ENCODE measurements around the gene MED6. TPM values are rescaled to one million over a fixed set of nuclear protein-coding genes. Genes with fewer than 3 reads are reported as not detected.

MED6 gene
- total RNA-seq, 1 experiment from 2014 or later: 55.3 TPM

DNA sequence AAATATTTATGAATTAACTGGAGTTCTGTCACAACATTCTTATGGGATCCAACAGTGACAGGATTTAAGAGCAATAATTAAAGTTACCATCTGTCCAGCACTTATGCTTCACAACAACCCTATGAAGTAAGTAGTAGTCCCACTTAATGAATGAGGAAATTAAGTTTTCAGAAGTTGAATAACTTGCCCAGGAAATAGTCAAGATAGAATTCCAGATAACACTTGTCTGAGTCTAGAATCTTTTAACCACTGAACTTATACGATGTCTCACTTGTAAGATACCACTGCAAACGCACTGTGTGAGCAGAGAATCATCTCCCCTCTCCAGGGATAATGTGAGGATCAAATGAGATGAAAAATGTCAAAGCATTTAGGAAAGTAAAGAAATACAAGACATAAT, 38.0 kb upstream of the MED6 start:
- Histone ChIP-seq H3K9ac (ENCODE audit: extremely low read depth, insufficient read length, low read length) (no peak overlapping the region), H3K27me3 (ENCODE audit: insufficient read depth, low read length) (no peaks in the 10 kb centered on the region), H2AK5ac (ENCODE audit: insufficient read length, low read length) (no peak overlapping the region), H4K5ac (ENCODE audit: insufficient read length, low read depth, low read length) (no peak overlapping the region), H3K9me3 (ENCODE audit: control insufficient read depth, low read depth, low read length) (no peaks in the 10 kb centered on the region), H3K27ac (ENCODE audit: insufficient read length, low read depth, low read length) (no peak overlapping the region), H4K91ac (ENCODE audit: insufficient read length, low read depth, low read length) (no peak overlapping the region), H4K8ac (replicated peaks; ENCODE audit: insufficient read length, low read depth, low read length) (no peak overlapping the region), H3K23me2 (ENCODE audit: insufficient read length, low read depth, low read length, poor library complexity, severe bottlenecking) (peaks cover 20% of the 10 kb centered on the region), H2BK120ac (ENCODE audit: low read depth, low read length, poor library complexity, severe bottlenecking) (no peak overlapping the region), H3K18ac (ENCODE audit: insufficient read length, low read depth, low read length) (no peak overlapping the region), H2BK20ac (ENCODE audit: low read depth, low read length, poor library complexity, severe bottlenecking) (no peak overlapping the region), H2AFZ (ENCODE audit: low read length) (no peak overlapping the region), H3T11ph (ENCODE audit: low read length) (no peak overlapping the region), H3K4me2 (ENCODE audit: insufficient read depth, insufficient read length, low read length) (no peak overlapping the region), H3K79me2 (ENCODE audit: insufficient read depth, low read length) (peaks cover 15% of the 10 kb centered on the region; the same call in 1 of the 2 replicates), H2BK15ac (ENCODE audit: low read depth, low read length) (no peak overlapping the region), H3K23ac (ENCODE audit: insufficient read length, low read depth, low read length) (no peak overlapping the region), H3K79me1 (ENCODE audit: insufficient read depth, low read depth, low read length, poor library complexity, severe bottlenecking) (no peaks in the 10 kb centered on the region), H3K14ac (ENCODE audit: insufficient read depth, low read length) (no peak overlapping the region), H4K20me1 (ENCODE audit: control insufficient read depth, insufficient read depth, insufficient read length) (no peaks in the 10 kb centered on the region), H2BK5ac (ENCODE audit: insufficient read length, low read length) (no peak overlapping the region), H3K4ac (ENCODE audit: low read depth, low read length) (no peak overlapping the region), H3K56ac (ENCODE audit: insufficient read length, low read depth, low read length) (no peak overlapping the region), H2BK12ac (ENCODE audit: insufficient read length, low read depth, low read length) (no peak overlapping the region), H3K4me1 (ENCODE audit: insufficient read depth, low read length) (peaks cover 5% of the 10 kb centered on the region)
- no CpG with 5 or more reads among the region's 2 CpGs for WGBS (ENCODE audit: extremely low coverage, insufficient read length, low lambda C conversion rate)
- Mint-ChIP-seq H3K4me3 (no peak overlapping the region), H3K4me1 (peaks cover 22 to 24% of the 10 kb centered on the region in 2 experiments), H3K27me3 (ENCODE audit: low read depth) (no peaks in the 10 kb centered on the region), H3K27ac (no peak overlapping the region; a peak in 1 of 7 replicates), H3K36me3 (ENCODE audit: insufficient read depth in 1 of 3, low read depth in 3 of 3) (peaks cover 2 to 12% (median 5%) of the 10 kb centered on the region in 3 experiments; a peak in 6 of 7 replicates), H3K9me3 (peaks cover 4 to 5% of the 10 kb centered on the region in 2 experiments; a peak in 4 of 5 replicates)
- TF ChIP-seq, protein P1, sequence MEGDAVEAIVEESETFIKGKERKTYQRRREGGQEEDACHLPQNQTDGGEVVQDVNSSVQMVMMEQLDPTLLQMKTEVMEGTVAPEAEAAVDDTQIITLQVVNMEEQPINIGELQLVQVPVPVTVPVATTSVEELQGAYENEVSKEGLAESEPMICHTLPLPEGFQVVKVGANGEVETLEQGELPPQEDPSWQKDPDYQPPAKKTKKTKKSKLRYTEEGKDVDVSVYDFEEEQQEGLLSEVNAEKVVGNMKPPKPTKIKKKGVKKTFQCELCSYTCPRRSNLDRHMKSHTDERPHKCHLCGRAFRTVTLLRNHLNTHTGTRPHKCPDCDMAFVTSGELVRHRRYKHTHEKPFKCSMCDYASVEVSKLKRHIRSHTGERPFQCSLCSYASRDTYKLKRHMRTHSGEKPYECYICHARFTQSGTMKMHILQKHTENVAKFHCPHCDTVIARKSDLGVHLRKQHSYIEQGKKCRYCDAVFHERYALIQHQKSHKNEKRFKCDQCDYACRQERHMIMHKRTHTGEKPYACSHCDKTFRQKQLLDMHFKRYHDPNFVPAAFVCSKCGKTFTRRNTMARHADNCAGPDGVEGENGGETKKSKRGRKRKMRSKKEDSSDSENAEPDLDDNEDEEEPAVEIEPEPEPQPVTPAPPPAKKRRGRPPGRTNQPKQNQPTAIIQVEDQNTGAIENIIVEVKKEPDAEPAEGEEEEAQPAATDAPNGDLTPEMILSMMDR (conservative IDR thresholded peaks at IDR 0.05): no peak
- DNase-seq: no peak
